ENCODE data around the gene MACROD1.

The MACROD1 gene

GRCh38 chr11:64150481-64151239 is 15.3 kb downstream of the MACROD1 start:
- DNase-seq = peak; percentile 97

- DNase-seq = no peak
Measured at GRCh38 chr11:64150051-64150450, 15.9 kb downstream of the MACROD1 start.

DNA sequence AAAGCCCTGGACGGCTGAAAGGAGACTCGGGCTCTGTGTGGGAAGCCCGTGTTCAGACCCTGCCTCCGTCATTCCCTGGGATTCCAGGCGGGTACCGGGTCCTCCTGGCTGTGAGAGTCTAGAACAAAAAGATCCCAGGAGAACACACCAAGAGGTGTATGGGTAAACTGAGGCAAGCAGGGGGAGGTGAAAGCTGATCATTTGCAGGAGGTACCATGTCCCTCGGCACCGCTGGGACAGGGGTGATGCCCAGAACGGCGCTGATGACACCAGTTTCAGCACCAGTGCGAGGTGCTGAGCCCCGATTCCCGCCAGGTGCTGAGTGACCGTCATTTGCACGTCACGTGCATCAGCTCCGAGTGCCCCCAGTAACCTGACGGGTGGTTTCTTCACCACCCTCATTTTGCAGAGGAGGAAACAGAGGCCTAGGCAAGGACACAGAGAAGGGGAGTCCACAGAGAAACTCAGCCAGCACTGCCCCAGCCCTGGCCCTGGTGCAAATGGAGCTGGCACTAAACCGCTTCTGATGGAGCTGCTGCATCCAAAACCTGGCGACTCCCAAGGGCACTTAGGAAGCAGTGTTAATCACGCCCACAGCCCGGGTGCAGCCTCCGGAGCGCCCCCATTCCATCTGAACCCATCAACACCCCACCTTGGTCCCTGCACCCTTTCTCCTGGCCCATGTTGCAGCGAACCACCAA is 16.8 kb downstream of the MACROD1 start:
- DNase-seq = no peak

GRCh38 chr11:64148226-64148916 is 17.5 kb downstream of the MACROD1 start:
- DNase-seq = peak; percentile 87

- no peak for DNase-seq
Measured at GRCh38 chr11:64146036-64146955, 19.6 kb downstream of the MACROD1 start.

DNA sequence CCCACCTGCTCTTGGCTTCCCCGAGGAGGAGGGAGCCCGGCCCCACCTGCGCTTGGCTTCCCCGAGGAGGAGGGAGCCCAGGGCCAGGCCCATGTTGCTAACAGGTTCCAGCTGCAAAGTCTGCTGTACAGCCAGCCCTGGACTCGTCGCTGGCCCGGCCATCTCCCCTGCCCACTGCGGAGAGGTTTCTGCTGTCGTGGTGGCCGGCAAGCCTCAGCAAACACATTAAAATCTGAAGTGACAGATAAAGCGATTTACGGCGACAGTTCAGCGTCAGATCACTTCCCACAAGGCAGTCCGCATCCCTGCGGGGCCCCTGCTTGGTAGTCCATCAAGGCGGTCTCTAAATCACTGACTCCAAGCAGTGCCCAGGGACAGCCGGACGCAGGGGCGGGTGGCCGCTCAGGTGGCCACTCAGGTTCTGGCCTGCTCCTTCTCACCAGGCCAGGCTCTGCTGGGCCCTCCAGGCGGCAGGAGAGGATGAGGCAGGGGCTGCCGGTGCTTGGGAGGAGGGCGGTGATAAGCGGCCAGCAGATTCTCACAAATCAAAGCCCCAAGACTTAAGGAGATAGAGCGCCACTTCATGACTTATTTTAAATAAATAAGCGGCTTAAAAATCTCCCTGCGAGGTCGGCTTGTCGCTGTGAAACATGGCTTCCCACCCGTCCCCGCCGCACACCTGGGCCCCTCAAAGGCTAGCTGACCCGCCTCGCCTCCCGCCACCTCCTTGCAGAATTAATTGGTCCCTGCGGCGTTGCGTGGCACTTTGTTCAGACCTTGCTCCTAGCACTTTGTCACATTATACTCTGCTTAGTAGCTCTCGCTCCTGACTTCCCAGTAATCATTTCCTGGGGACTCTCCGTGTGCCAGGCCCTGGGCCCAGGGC is 21.1 kb downstream of the MACROD1 start:
- no peak for DNase-seq

DNA sequence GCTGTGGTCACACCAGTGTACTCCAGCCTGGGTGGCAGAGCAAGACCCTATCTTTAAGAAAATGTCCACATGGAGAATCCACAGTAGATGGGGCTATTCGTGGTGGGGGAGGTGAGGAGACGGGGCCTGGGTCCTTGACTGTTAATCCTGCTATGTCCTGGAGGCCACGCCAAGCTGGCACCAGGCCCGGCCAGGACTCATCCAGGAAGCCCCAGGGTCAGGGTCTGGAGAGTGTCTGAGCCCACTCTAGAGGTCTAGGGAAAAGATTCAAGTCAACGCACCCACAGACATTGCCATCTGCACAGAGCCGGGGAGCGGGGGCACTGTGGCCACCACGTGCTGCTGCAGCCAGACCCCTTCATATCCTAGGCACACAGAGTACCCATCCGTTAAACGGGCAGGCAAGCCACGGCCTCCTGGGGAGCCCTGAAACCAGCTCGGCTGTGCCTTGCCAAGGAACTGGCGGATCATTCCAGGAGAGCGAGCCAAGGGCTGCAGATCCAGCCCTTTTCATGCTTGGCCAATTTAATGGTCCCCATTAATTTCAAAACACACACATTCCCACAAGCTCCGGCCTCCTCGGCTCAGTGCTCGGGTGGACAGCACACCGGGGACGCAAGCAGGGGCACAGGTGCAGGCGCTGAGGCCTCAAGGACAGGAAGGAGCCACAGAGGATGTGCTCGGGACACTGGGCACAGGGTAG is 24.7 kb downstream of the MACROD1 start:
- no peak for DNase-seq

DNA sequence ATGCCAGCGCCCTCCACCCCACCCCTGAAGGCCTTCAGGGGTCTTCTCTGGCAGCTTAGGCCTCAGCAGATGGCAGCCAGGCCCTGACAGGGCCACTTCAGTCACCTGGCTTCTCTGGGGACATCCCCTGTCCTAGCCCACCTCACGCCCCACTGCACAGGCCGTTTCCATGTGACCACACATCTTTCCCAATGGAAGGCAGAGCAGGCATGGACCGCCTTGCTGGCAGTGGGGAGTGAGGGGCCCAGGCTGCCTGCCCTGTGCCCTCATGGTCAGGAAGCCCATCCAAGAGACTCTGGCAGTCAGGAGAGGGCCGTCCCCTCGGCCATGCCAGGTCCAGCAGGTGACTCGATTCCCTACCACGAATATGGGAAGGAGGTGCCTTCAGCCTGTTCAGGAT is 25.8 kb downstream of the MACROD1 start:
- DNase-seq = no peak

- no peak for DNase-seq
Measured at GRCh38 chr11:64139049-64139448, 26.9 kb downstream of the MACROD1 start.

DNA sequence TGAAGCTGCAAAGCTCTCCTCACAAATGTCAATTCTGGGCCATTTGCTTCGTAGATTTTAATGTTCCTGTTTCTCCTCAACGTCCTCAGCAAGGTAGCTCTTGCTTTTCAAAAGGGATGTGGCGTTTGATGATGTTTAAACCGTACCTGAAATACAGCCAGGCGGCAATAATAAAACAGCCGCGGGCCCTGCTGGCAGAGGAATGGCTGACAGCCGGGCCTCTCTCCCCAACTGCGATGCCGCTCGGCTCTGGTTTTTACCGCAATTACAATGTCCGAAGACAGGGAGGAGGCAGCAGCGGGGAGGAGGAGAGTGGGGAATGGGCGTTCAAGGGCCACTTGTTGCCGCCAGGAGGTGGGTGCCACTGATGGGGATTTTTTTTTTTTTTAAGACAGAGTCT is 27.5 kb downstream of the MACROD1 start:
- no peak for DNase-seq

- no peak for DNase-seq
Measured at GRCh38 chr11:64136765-64137441, 29.0 kb downstream of the MACROD1 start.

GRCh38 chr11:64135711-64136110 is 30.2 kb downstream of the MACROD1 start:
- DNase-seq = no peak

GRCh38 chr11:64134963-64135362 is 30.9 kb downstream of the MACROD1 start:
- DNase-seq = no peak

- no peak for DNase-seq
Measured at GRCh38 chr11:64132982-64133705, 32.8 kb downstream of the MACROD1 start.

DNA sequence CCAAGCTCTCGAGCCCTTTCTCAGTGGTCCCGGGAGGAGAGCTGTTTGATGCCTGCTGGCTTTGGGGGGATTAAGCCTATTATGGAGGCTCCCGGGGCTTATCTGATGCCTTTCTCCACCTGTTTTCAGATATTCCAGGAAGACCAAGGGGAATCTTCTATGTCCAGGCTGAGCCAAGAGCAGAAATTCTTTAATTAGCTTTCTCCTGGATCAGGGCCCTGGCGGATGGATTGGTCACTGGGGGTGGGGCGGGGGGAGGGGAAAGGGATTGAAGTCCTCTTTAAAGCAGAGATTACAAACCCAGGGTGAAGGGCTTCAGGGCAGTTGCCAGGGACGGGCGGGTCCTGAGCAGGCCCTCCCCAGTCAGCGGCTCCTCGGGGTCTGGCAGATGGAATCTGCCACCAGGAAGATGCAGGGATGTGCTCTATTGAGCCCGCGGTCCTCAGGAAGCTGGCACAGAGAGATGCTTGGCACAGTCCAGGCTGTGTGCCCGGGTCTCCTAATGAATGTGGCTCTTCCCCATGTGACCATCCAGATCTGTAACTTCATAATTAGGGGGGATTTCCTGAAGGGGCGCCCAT is 33.6 kb downstream of the MACROD1 start:
- DNase-seq = peak; percentile 54

- DNase-seq = peak; percentile 65
Measured at GRCh38 chr11:64131683-64132190, 34.2 kb downstream of the MACROD1 start.

DNA sequence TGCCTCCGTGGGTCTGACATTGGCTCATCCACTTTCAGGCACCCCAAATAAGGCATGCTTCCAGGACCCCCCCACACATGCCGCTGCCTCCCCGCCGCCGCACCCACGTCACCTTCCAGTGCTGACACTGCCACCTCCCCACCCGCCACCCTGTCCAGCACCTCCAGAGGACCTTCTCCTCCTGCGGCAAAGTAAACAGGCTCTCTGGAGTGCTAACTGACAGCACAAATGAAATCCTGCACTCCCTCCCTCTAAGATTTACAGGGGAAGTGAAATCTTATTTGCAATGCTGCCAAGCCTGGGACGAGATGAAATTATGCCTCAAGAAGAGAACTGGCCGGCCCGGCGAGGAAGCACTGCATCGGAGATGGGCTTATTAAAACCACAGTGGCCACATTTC is 35.3 kb downstream of the MACROD1 start:
- DNase-seq = no peak

- no peak for DNase-seq
Measured at GRCh38 chr11:64129403-64129802, 36.5 kb downstream of the MACROD1 start.
